SK-MEL-5 (cell line): ENCODE results near the gene PJVK. TPM values are rescaled to one million over a fixed set of nuclear protein-coding genes. Genes with fewer than 3 reads are reported as not detected.
A peak's percentile ranks its signal among the peaks of the same experiment; 100 is the strongest.

ENCODE experiments used
- DNase-seq: peaks from one replicate; pipeline ENCODE4 v3.0.0-alpha.2; 2016; ENCODE audit warnings: low read depth, low spot score
- in situ Hi-C: cut with HindIII; loops from 2 replicates; pipeline ENCODE4 v1.10.0; 2016; ENCODE audit warnings: low sequenced_read_pairs, high pct_unique_total_duplicates, low pct_unique_long_range_greater_than_20kb
- total RNA-seq: library from RNA; depleted of rRNA; stranded (reverse); fragments of >200 nt; shearing (Covaris generic); gene quantifications from 2 replicates; pipeline ENCODE4 v1.2.3, GENCODE V29; 2014

PJVK gene
- total RNA-seq, 1 experiment from 2014 or later, result 0.34 TPM

DNA sequence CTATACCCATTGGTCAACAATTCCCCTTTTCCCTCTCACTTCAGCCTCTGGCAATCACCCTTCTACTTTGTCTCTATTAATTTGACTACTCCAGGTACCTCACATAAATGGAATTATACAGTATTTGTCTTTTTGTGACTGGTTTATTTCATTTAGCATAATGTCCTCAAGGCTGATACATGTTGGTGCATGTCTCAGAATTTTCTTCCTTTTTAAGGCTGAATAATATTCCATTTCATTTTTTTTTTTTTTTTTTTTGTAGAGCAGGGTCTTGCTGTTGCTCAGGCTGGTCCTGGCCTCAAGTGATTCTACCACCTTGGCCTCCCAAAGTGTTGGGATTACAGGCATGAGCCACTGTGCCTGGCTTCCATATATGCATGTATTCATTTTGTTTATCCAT lies 25.3 kb downstream of the PJVK start:
- in situ Hi-C loops, result no loop called here
- DNase-seq, result no peak

DNA sequence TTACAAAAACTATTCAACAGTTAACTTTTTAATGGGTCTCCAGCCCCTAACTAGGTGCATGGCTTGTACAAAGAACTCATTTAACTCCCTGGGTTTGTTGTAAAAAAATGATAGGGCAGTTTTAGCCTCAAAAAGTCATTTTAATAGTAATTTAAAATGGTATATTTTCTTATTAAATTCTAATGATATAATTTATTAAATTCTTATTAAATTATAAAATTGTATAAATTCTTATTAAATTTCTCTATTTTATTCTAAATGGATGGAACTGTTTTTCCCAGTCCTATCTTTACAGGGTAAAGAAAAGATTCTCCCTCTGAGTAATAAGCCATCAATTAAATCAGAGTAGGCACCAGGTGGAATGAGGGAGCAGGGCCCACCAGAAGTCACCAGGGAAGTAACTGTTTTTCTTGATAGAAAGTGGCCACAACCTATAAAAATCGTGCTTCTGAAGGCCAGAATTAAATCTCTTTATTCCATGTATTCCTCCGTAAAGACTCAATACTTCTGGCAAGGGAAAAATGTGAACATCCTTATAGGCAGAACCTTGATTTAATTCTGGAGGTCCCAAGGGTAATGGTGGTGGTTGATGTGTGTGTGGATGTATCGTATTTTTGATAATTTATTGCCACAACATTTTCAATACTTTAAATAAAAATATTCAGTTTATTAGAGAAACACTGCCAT lies 26.4 kb downstream of the PJVK start:
- peak; percentile 21 for DNase-seq
- in situ Hi-C loops, result no loop called here

DNA sequence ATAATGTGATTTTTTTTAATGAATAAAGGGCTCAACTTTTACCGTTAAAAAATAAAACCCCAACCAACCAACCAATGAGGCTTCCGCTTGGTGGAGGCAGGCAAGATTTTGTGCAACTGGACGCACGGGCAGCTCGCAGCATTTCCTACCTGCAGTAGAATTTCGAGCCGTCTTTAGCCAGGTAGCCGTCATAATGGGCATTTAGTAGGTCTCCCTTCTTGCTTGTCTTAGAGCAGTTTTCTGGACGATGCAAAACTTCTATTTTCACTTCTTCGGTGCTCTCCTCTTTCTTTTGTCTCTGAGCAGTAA lies 26.9 kb downstream of the PJVK start:
- in situ Hi-C loops, result no loop called here

DNA sequence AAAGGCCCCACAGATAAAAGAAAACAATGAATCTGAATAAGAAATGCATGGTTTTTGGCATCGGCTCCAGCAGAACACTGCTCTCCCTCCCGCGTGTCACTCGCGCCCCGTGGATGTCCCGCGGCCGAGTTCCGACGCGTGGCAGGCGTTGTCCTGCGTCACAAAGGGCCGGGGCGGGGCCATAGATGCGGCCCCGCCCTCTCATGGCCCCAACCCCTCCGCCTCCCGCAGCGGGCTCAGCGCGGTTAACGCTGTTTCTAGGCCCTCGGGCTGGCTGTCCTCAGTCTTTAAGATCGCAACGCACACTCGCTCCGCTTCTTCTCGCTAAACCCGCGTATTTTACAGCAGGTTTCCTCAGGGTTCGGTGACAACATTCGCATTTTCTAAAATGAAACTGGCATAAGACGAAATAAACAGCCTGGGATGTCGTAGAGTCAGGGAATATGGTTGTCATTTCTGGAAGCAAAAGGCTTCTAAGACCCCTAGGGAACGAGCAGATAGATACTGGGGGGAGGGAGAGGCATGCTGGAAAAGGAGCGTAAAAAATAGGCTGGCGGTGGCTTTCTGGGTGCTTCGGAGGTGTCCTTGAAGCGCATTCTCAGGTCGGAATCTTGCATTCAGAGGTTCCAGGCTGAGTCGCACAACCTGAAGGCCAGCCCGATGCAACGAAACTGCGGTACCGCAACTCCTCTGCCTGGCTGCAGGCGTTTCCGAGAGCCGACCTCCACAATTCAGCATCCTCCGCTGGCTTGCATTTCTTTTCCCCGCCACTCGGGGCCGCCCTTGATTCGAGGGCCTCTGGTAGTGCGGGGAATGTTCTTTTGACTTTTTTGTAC lies 27.5 kb downstream of the PJVK start, which contains the start of gene FKBP7:
Gene FKBP7 (minus strand): TSS at position 162 of the 836 bp plus-strand sequence. CDS start 101 bp downstream, at position 61.
- DNase-seq, result peak; percentile 87
- in situ Hi-C loops, result no loop called here

More for the DNA sequence above, 26.9 kb downstream of the PJVK start:
- no peak for DNase-seq

DNA sequence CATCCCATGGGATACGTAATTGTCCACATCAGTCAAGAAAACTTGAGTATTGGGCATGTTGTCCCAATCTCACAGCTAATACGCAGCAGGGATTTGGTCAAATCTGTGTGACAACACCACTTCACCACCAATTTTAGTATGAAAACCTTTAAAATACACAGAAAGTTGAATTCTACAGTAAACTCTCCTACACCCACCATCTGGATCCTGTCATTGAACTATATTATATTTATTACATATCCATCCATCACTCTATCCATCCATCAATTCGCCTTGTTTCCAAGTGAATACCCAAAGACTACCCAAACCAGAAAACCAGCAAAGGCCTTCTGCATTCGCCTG lies 28.1 kb downstream of the PJVK start:
- no peak for DNase-seq
- in situ Hi-C loops, result no loop called here

DNA sequence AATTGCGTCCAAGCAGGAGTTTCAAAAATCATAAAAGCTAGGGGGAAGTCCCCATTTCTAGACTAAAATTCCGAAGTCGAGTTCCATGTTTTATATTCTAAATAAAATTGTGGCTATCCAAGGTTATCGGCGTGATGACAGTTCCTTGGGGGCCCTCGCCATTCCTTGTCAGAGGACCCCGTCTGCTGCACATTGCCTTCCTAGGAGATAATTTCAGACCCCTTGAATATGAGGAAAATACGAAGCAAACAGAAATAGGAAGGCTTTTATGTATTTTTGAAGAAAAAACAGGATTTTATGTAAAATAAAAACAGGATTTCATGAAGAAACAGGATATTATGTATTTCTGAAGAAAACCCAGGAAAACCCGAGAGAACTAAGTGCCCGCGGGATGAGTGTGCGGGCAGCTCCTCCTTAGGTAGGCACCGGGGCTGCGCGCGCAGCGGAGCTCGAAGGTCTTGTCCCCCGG lies 28.6 kb downstream of the PJVK start:
- DNase-seq, result no peak
- in situ Hi-C loops, result no loop called here

DNA sequence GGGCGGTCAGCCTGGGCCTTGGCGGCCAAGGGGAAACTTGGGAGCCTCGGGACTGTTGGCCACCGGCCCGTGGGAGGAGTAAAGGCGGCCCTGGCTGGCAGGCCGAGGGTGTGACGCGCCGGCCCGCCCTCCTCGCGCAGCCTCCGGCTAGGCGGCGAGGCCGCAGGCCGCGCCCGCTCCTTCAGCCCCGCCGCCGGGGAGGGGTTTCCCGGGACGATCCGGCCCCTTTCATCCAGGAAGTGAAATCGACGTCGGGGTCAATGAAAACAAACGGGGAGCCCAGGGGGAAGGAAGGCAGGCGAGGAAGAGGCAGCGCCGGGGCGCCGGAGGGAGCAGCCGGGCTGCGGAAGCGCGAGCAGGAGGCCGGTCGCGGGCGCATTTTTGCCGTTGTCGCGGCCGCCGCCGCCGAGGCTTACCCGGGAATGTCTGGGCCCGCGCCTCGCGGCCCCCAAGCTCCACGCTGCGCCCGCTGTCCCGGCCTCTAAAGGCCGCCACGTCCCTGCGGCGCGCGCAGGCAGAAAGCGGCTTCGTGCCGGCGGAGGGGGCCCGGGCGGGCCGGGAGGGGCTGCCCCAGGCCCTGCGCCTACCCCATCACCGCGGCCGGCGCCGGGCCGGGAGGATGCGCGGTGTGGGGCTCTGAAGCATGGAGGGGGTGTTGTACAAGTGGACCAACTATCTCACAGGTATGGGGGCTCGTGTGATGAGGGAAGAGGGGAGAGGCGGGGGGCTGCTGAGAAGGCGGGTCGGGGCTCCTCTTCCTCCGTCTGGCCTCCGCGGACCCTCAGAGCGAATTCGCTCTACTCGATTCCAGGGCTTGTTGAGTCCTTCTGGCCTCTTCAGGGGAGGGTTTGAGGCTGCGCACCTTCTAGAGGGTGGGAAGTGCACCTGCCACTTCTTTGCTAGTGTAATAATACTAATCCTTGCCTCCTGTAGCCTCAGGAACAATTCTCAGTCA lies 29.3 kb downstream of the PJVK start, which contains the start of gene PLEKHA3:
Gene PLEKHA3 (plus strand): TSS at position 231 of the 955 bp plus-strand sequence. CDS start 413 bp downstream, at position 644.
- in situ Hi-C loops, result no loop called here
- DNase-seq, result peak; percentile 96

DNA sequence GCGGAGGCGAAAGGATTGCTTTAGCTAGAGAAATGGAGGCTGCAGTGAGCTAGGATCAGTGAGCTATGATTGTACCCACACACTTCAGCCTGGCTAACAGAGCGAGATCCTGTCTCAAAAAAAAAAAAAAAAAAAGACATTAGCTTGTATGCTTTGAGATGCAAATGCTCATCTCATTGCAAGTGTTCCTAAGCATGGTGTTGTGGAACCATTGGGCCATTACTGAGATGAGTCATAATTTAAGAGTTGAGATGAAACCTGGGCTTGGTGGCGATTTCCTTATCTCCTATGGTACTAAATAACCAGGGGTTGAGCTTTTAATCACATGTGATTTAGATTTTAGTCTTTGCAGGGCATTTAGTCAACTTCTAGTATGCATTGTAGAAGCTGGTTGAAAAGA lies 31.3 kb downstream of the PJVK start:
- in situ Hi-C loops, result no loop called here

DNA sequence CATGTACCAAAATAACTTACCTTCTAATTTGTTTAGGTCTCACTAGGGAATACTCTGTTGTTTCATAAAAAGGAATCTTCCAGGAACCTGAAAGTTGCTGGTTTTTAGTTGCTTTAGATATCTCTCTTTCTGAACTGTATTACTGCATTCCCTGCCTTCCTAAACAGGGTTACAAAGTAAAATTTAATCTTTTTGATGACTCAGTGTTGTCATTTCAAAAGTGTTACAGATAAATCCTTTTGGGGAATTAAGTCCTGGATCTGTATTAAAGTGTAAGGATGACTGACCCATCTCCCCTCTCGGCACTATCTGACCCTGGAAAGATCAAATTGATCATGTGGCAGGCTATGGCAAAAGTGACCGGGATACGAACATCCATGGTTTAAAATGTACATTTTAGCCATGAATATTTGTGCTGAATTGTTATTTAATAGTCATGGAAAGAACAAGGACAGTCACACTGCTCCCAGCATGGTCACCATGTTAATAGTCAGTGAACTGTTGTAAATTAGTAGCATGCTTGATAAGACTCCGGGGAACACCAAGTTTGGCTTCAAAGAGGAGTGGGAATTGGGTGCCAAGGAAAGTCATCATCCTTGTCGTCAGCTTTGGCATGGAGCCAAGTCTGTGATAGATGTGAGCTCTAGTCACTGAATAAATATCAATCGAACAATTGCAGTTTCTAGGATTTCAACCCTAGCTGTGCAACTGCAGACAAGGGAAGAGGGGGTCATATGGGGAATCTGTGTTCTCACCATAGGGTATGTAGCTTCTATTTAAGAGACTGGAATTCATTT lies 33.3 kb downstream of the PJVK start:
- in situ Hi-C loops, result no loop called here

More for the DNA sequence above, 31.3 kb downstream of the PJVK start:
- DNase-seq, result no peak

DNA sequence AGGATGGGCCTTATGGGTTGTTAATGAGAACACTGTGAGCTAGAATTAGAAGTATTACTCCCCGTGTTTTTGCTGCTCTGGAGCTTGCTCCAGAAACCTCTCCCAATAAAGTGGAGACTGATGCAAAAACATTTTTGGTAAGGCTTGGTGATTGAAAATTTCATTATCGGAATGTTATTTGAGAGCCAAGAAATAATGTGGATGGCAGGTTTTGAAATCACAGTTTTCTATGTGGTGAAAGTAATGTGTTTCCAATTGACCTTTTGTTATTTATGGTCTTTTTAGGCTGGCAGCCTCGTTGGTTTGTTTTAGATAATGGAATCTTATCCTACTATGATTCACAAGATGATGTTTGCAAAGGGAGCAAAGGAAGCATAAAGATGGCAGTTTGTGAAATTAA lies 34.2 kb downstream of the PJVK start:
- DNase-seq, result no peak
- in situ Hi-C loops, result no loop called here

More for the DNA sequence above, 33.3 kb downstream of the PJVK start:
- peak; percentile 10 for DNase-seq

DNA sequence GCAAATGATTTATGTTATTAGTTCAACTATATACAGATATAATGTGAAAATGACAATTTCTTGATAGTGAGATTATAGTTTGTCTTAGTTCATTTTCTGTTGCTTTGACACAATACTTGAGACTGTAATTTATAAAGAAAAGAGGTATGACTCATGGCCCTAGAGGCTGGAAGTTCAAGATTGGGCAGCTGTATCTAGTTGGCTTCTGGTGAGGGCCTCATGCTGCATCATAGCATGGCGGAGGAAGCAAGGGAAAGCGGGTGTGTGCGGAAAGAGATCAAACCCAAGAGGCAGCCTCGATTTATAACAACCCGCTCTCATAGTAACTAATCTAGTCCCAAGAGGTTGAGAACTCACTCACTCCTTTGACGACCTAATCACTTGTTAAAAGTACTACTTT lies 40.4 kb downstream of the PJVK start:
- in situ Hi-C loops, result no loop called here
- DNase-seq, result no peak

DNA sequence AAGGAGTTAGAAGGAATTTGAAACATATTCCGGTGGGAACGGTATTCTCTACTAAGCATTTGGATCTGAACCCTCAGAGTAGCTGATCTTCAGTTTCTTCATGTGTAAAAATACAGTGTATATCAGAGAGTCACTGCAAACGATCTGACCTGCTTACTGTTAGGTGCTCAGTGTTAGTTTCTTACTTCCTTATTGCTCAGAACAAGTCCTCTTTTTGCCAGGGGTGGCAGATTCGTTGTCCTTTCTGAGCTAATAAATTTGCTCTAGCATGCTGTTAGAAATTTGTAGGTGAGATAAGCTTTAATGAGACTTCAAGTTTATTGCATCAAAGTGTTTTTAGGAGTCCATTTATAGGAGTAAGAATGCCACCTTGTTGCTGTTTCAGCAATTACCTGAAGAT lies 44.9 kb downstream of the PJVK start:
- in situ Hi-C loops, result no loop called here
- DNase-seq, result no peak

DNA sequence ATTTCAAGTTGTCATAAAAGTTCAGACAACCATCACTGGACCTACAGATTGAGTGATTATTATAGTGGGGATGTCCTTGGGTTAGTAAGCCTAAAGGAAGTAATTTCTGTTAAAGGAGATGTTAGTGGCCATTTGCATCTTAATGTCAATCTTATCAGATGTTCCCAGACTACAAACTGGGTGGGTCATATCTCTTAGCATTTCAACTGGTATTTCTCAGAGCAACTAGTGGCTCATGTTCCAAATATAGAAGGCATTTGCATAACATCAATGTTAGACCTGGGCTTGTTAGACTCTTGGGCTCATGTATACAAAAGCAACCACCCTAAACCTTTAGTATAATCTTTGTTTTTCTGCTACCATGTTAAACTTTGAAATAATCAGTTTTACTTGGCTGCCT lies 47.0 kb downstream of the PJVK start:
- in situ Hi-C loops, result no loop called here
- DNase-seq, result no peak

DNA sequence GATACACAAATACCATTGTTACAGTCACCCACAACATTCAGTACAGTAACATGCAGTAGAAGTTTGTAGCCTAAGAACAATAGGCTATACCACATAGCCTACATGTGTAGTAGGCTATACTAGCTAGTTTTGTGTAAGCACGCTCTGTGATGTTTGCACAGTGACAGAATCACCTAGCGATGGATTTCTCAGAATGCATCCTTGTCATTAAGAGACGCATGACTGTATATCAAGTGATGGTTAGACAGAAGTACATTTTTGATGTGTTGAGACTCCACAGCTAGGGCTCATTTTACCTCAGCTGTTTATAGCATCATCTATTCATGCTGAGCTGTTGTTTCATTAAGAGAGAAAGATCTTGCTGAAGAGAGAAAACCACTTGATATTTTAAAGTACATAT lies 48.5 kb downstream of the PJVK start:
- no peak for DNase-seq
- in situ Hi-C loops, result no loop called here

DNA sequence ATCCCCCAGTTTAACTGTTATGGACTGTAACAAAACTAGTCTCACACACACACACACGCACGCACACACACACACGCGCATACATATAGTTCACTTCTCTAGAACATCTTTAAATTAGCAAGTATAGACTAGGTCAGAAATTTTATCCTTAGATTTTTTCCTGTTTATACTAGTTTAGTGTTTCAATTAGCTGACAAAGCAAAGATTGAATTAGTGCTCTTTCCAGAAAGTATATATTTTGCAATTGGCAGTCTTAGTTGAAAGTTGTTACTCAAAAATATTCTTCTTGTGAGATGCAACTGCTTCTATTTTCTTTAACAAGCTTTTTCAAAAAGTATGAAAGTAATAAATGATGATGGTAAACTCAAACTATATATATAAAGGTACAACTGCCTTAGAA lies 51.6 kb downstream of the PJVK start:
- in situ Hi-C loops, result no loop called here
- no peak for DNase-seq

DNA sequence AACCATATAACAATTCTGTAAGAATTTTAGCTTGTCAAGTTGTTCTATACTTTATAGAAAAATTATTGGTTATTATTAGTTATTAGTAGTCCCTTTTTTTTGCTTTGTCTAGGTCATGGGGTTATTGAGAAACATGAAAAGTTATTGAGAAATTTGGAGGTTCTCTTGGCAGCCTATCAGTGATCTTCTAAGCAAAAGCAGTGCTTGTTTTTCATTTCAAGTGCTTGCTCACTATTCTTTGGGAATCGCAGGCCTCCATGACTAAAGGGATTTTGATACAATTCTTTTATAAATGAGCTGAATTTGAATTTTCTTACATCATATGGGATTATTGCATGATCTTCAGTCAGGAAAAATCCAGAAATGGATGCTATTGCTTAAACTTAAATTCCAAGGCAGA lies 54.9 kb downstream of the PJVK start:
- DNase-seq, result no peak
- in situ Hi-C loops, result no loop called here

DNA sequence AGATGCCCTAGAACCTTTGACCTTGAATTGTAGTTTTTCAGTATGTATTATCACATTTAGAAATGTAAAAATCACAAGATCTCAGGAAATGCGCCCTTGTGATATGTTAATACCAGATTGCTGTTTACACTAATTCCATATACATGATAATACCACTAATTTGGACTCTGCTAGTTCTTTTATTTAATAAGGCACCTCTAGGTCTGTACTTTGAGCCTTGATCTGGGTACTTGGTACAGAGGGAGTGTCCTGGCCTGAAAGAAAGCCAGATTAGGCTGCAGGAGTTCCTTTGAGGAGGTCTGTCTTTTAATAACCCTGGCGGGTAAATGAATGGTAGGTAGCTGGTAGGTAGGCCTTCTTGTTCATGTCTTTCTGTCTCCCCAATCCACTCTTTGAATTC lies 55.3 kb downstream of the PJVK start:
- DNase-seq, result no peak
- in situ Hi-C loops, result no loop called here
